Thyroid gland (tissue), 4 donors: ENCODE data around the gene FAM181A. TPM values are rescaled to one million over a fixed set of nuclear protein-coding genes. Genes with fewer than 3 reads are reported as not detected.

Experiments
- DNase-seq, 2 donors: peaks; one replicate each; pipeline ENCODE4 v3.0.0-alpha.2; 2019
- H3K27ac ChIP-seq, 3 donors: fragments of 200-600 bp; sonication (generic); 1 replicate in 2 of 3; 2 replicates in 1 of 3; pipeline ENCODE4 v1.5.1; 2016 to 2019; ENCODE audit warnings: mild to moderate bottlenecking in 1 of 3, moderate library complexity in 1 of 3
- H3K27me3 ChIP-seq: fragments of 200-600 bp; sonication (generic); one replicate; pipeline ENCODE4 v1.5.1; 2019
- H3K36me3 ChIP-seq, 2 donors: fragments of 200-600 bp; sonication (generic); one replicate each; pipeline ENCODE4 v1.5.1; 2016 to 2019
- H3K4me1 ChIP-seq, 2 donors: fragments of 200-600 bp; sonication (generic); one replicate each; pipeline ENCODE4 v1.5.1; 2017 to 2019
- H3K4me3 ChIP-seq, 3 donors: fragments of 200-600 bp; sonication (generic); replicated peaks in 1 of 3; 1 replicate in 2 of 3; 2 replicates in 1 of 3; pipeline ENCODE4 v1.5.1; 2016; ENCODE audit warnings: mild to moderate bottlenecking in 1 of 3
- H3K9me3 ChIP-seq: fragments of 200-600 bp; sonication (generic); one replicate; pipeline ENCODE4 v1.5.1; 2017
- POLR2A ChIP-seq, 2 donors: fragments of 450-650 bp; IDR thresholded peaks; one replicate each; pipeline ENCODE4 v1.6.1; 2017; ENCODE audit warnings: antibody characterized with exemption in 2 of 2, mild to moderate bottlenecking in 2 of 2, moderate library complexity in 1 of 2
- WGBS, 2 donors: methylation state at CpG; one replicate each; pipeline ENCODE4 v1.1.5; 2017; 5-methylcytosine and 5-hydroxymethylcytosine counted together
- intact Hi-C: fragments of 100-400 bp; cut with DNase I; formaldehyde crosslinking; loops from one replicate; pipeline ENCODE4 v1.15.1; 2023
- total RNA-seq, 4 donors: library from RNA; depleted of rRNA; stranded (reverse); fragments of >200 nt; gene quantifications; one replicate each; pipeline ENCODE4 v1.2.3, GENCODE V29; 2016
- TF ChIP-seq, protein P1 (sequence below), 6 experiments: fragments of 200-600 bp in 3 of 6; fragments of 450-650 bp in 3 of 6; sonication (generic) in 3 of 6; IDR thresholded peaks; one replicate each; pipeline ENCODE4 v1.5.1; 2016 to 2019; ENCODE audit warnings: antibody characterized with exemption in 6 of 6, mild to moderate bottlenecking in 2 of 6, inconsistent platforms in 1 of 6, moderate library complexity in 1 of 6

The FAM181A gene
- total RNA-seq, 4 donors from 2014 or later = 0.40 to 3.6 (median 0.63) TPM

DNA sequence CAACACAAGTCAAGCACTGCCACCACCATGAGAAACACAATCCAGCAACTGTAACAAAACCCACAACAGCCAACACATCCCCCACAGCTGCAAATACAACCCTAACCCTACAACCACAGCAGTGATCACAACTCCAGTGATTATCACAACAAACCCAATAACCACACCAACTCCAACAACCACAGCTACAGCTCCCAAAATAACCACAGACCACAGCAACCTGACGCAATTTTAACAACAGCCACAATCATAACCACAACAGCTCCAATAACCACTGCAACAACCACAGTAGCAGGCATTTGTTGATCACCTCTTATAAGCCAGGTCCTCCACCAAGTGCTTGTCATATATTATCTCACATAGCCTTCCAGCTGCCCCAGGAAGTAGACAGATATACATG lies 42.2 kb upstream of the FAM181A start:
- DNase-seq = no peak
- Histone ChIP-seq H3K4me1 (peaks cover 5 to 8% of the 10 kb centered on the region in 2 donors), H3K27ac (no peak overlapping the region), H3K36me3 (no peaks in the 10 kb centered on the region), H3K9me3 (no peaks in the 10 kb centered on the region), H3K27me3 (no peaks in the 10 kb centered on the region), H3K4me3 (no peak overlapping the region)
- WGBS, 2 donors = 89 to 94% methylated on average over 1 of the region's 1 CpG
- TF ChIP-seq POLR2A (IDR thresholded peaks at IDR 0.05) = no peak
- TF ChIP-seq, protein P1, sequence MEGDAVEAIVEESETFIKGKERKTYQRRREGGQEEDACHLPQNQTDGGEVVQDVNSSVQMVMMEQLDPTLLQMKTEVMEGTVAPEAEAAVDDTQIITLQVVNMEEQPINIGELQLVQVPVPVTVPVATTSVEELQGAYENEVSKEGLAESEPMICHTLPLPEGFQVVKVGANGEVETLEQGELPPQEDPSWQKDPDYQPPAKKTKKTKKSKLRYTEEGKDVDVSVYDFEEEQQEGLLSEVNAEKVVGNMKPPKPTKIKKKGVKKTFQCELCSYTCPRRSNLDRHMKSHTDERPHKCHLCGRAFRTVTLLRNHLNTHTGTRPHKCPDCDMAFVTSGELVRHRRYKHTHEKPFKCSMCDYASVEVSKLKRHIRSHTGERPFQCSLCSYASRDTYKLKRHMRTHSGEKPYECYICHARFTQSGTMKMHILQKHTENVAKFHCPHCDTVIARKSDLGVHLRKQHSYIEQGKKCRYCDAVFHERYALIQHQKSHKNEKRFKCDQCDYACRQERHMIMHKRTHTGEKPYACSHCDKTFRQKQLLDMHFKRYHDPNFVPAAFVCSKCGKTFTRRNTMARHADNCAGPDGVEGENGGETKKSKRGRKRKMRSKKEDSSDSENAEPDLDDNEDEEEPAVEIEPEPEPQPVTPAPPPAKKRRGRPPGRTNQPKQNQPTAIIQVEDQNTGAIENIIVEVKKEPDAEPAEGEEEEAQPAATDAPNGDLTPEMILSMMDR (IDR thresholded peaks at IDR 0.05) = no peak
- intact Hi-C loops = no loop called here

DNA sequence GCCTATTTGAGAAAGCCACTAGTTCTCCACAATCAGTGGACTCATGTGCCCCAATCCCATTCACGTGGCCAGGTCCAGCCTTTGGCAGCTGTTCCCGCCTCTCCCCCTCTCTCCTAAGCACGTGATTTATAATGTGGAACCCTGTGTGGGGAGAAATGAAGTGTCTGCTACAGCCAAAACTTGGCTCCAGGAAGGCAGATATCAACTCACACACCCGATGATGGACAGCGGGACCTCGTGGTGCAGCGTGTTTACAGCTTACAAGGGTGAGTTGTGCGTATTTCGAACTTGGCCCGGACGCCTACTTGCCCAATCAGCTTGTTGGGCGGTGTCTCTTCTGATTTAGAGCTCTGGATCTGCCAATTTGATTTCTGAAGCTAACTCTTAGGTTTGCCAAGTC lies 38.1 kb upstream of the FAM181A start:
- TF ChIP-seq, protein P1 (IDR thresholded peaks at IDR 0.05) = no peak
- no peak for TF ChIP-seq POLR2A (IDR thresholded peaks at IDR 0.05)
- H3K36me3 ChIP-seq = no peaks in the 10 kb centered on the region
- no peak overlapping the region for H3K4me3 ChIP-seq
- DNase-seq = no peak
- no peaks in the 10 kb centered on the region for H3K9me3 ChIP-seq
- no peaks in the 10 kb centered on the region for H3K27me3 ChIP-seq
- H3K4me1 ChIP-seq = no peaks in the 10 kb centered on the region
- intact Hi-C loops = no loop called here
- H3K27ac ChIP-seq = no peak overlapping the region
- WGBS, 2 donors = 78 to 79% methylated on average over 12 of the region's 12 CpGs

DNA sequence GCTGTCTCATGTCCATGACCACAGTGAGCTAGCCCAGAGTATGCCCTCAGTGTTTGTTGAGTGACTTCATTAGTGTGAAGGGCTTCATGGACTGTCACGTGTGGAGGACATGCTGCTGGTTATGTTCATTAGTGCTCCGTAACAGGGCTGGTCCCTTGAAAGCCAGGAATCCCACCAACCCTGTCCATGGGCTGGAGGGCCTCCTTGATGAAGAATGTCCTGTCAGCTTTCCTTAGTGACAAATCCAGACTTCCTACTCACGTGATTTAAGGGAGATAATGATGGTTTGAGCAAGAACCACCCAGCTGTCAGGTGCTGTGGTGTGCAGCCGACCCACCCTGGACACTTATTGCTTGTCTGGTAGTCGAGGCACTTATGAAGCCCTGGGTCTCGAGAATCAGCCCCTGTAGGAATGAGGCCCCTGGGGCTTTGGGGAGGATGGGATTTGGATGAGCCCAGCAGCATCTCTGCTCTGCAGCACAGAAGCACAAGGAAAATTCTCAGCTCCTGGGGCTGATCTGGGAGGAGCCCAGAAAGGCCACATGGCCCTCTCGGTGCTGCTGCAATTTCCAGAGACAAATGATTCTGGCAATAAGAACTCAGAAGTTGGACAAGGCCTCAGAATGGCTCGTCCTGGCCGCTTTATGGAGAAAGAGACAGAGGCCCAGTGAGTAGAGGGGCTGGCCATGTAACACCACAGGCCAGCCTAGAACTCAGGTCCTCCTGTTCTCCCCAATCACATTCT lies 37.2 kb upstream of the FAM181A start:
- intact Hi-C loops = loop anchor here (10.0 kb wide), 1 partner anchor 105 kb away; the partner anchor contains the start of gene PRIMA1
- H3K9me3 ChIP-seq = no peaks in the 10 kb centered on the region
- no peak for DNase-seq
- no peak overlapping the region for H3K27ac ChIP-seq
- H3K27me3 ChIP-seq = no peaks in the 10 kb centered on the region
- 57 to 78% methylated on average over 5 to 9 of the region's 9 CpGs for WGBS, 2 donors
- no peak overlapping the region for H3K4me3 ChIP-seq
- no peaks in the 10 kb centered on the region for H3K4me1 ChIP-seq
- H3K36me3 ChIP-seq = no peaks in the 10 kb centered on the region
- TF ChIP-seq, protein P1 (IDR thresholded peaks at IDR 0.05) = no peak
- TF ChIP-seq POLR2A (IDR thresholded peaks at IDR 0.05) = no peak

DNA sequence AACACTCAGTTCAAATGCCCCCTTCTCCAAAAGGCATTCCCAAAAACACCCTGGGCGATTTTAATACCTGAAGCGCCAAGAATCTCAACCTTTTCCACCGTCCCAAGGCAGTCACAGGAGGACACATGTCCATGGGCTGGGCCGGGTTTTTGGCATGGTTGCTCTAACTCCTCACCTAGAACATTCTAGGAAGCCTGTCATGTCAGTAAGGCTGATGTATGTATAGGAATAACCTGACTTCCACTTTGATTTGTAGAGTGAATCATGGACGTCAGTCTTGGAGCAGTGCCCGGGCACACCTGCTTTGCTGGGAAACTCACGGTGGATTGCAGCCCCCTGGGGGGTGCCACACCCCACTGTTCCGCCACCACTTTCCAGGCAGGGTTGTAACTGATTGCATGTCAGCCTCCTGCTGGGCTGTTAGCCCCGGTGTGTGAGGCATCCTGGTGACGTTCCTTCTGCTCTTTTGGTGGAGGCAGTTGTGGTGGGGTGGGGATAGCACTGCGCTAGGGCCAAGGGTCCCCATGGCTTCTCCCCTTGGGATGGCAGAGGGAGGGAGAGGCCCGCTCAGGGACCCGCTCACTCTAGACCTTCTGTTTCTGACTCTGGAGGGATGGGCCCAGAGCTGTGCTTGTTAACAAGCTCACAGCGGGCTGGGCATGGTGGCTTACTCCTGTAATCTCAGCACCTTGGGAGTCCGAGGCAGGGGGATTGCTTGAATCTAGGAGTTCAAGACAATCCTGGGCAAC lies 35.2 kb upstream of the FAM181A start:
- H3K27me3 ChIP-seq = no peaks in the 10 kb centered on the region
- no peak for DNase-seq
- WGBS, 2 donors = 75% methylated on average over 8 to 9 of the region's 15 CpGs
- H3K9me3 ChIP-seq = no peaks in the 10 kb centered on the region
- H3K4me1 ChIP-seq = no peaks in the 10 kb centered on the region
- no peak overlapping the region for H3K27ac ChIP-seq
- H3K36me3 ChIP-seq = no peaks in the 10 kb centered on the region
- TF ChIP-seq POLR2A (IDR thresholded peaks at IDR 0.05) = no peak
- TF ChIP-seq, protein P1 (IDR thresholded peaks at IDR 0.05) = no peak
- intact Hi-C loops = loop anchor here (2.0 to 10.0 kb wide), 2 partner anchors 107 to 237 kb away; partner anchors contain the start of gene PRIMA1
- no peak overlapping the region for H3K4me3 ChIP-seq

DNA sequence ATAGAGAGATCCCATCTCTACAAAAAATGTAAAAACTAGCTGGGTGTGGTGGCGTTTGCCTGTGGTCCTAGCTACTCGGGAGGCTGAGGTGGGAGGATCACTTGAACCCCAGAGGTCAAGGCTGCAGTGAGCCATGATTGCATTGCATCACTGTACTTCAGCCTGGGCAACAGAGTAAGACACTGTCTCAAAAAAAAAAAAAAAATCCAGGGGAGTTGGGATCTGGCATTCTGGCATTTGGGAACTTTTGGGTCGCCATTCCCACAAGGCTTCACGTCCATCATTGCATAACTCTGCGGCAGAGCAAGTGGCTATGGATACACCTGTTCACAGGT lies 34.7 kb upstream of the FAM181A start:
- no peaks in the 10 kb centered on the region for H3K4me1 ChIP-seq
- no peak for DNase-seq
- 67 to 75% methylated on average over 5 of the region's 5 CpGs for whole genome bisulfite sequencing, 2 donors
- H3K27me3 ChIP-seq = no peaks in the 10 kb centered on the region
- intact Hi-C loops = loop anchor here (2.0 to 10.0 kb wide), 2 partner anchors 108 to 238 kb away; partner anchors contain the start of gene PRIMA1
- H3K27ac ChIP-seq = no peak overlapping the region
- no peak overlapping the region for H3K4me3 ChIP-seq
- TF ChIP-seq POLR2A (IDR thresholded peaks at IDR 0.05) = no peak
- TF ChIP-seq, protein P1 (IDR thresholded peaks at IDR 0.05) = no peak
- H3K9me3 ChIP-seq = no peaks in the 10 kb centered on the region
- no peaks in the 10 kb centered on the region for H3K36me3 ChIP-seq
